ENCODE results near the gene PPP1R3G. TPM values are rescaled to one million over a fixed set of nuclear protein-coding genes. Genes with fewer than 3 reads are reported as not detected.

Gene PPP1R3G
- total and polyA plus RNA-seq, 11 donors = 5.4 to 12.3 (median 8.0) TPM

DNA sequence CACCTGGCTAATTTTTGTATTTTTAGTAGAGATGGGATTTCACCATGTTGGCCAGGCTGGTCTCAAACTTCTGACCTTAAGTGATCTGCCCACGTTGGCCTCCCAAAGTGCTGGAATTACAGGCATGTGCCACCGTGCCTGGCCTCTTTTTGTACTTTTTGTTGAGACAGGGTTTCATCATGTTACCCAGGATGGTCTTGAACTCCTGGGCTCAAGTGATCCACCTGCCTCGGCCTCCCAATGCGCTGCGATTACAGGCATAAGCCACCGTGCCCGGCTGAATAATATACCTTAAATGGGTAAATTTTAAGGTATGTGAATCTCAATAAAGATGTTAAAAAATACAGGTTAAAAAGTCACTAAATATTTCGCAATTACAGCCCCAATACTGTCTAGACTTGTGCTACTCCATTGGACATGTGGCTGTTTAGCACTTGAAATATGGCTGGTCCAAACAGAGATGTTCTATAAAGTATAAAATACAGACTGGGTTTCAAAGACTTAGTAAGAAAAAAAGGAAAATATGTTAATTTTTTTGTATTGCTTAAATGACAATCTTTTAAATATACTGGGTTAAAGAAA, 42.1 kb downstream of the PPP1R3G start:
- 83 to 92% (median 89%) methylated on average over 8 of the region's 8 CpGs for WGBS, 4 donors
- ATAC-seq (no peak), DNase-seq (no peak)
- Histone ChIP-seq H3K27ac (no peak overlapping the region), H3K36me3 (no peaks in the 10 kb centered on the region), H3K4me3 (no peak overlapping the region), H3K4me1 (peaks cover 0 to 15% (median 4%) of the 10 kb centered on the region in 12 donors), H3K27me3 (no peaks in the 10 kb centered on the region), H3K9me3 (no peaks in the 10 kb centered on the region)
- intact Hi-C loops (cut with DNase I) = loop anchor here in 1 of 10 donors (5.0 kb wide), 1 partner anchor 65 kb away; no protein-coding TSS in a partner anchor
- no peak for TF ChIP-seq POLR2A (IDR thresholded peaks at IDR 0.05)
- TF ChIP-seq, protein P1, sequence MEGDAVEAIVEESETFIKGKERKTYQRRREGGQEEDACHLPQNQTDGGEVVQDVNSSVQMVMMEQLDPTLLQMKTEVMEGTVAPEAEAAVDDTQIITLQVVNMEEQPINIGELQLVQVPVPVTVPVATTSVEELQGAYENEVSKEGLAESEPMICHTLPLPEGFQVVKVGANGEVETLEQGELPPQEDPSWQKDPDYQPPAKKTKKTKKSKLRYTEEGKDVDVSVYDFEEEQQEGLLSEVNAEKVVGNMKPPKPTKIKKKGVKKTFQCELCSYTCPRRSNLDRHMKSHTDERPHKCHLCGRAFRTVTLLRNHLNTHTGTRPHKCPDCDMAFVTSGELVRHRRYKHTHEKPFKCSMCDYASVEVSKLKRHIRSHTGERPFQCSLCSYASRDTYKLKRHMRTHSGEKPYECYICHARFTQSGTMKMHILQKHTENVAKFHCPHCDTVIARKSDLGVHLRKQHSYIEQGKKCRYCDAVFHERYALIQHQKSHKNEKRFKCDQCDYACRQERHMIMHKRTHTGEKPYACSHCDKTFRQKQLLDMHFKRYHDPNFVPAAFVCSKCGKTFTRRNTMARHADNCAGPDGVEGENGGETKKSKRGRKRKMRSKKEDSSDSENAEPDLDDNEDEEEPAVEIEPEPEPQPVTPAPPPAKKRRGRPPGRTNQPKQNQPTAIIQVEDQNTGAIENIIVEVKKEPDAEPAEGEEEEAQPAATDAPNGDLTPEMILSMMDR (IDR thresholded peaks at IDR 0.05) = no peak

DNA sequence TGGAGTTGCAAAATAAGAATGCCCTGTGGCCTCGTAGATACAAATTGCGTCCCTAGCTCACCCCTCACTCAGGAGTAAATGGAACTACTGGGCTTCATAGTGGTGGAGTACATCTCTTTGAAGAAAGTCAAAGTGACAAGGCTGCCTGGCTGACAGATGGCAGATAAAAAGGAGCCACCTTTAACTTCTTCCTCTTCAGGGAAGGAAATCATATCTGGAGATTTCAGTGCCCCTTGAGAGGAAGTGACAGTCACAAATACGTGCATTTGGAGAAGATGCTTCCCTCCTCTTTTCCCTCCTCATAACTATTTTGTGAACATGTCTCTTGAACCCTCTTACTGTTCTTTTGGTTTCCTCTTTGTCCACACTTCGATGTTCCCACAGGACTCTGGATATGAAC, 43.2 kb downstream of the PPP1R3G start:
- Histone ChIP-seq H3K9me3 (no peaks in the 10 kb centered on the region), H3K4me1 (peaks cover 0 to 18% (median 11%) of the 10 kb centered on the region in 12 donors), H3K27ac (no peak overlapping the region), H3K27me3 (no peaks in the 10 kb centered on the region), H3K4me3 (no peak overlapping the region), H3K36me3 (no peaks in the 10 kb centered on the region)
- WGBS, 4 donors = 75 to 84% (median 79%) methylated on average over 4 of the region's 4 CpGs
- intact Hi-C loops (cut with DNase I) = loop anchor here in 1 of 10 donors (5.0 kb wide), 1 partner anchor 66 kb away; no protein-coding TSS in a partner anchor
- TF ChIP-seq, protein P1 (IDR thresholded peaks at IDR 0.05) = no peak
- no peak for TF ChIP-seq POLR2A (IDR thresholded peaks at IDR 0.05)
- ATAC-seq (no peak), DNase-seq (no peak)

DNA sequence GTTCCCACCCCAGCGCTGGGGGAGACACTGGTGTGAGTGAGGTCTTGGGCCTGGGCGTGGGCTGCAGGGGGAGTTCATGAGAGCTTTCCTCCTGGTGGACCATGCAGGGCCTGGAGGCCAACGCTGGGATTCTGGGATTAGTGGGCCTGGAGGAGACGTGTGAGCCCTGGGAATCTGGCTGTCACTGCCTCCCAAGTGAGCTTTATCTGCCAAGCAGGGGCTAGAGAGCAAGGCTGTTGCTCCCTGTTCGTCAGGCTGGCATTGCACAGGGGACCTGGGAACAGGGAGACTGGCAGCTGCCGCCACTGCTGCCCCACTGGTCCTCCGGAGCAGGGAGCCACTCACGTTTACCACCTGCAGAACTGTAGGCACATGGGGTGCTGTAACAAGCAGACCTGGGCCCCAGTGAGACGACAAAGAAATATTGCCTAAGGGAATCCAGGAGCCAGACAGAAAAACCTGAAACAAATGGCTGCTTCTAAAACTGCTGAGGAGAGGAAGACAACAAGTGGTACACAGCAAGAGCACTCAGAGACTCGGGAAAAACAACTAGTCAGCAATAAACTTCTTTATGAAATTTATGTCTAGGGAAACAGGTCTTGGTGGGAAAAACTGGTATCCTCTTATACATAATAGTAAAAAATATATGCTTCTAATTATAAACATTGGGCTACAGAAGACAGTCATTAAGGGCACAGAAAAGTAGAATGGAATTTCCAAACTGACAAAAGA, 45.2 kb downstream of the PPP1R3G start:
- ATAC-seq (no peak), DNase-seq (no peak)
- peaks cover 0 to 18% (median 11%) of the 10 kb centered on the region in 12 donors for H3K4me1 ChIP-seq
- no peak overlapping the region for H3K27ac ChIP-seq
- whole genome bisulfite sequencing, 4 donors = 71 to 90% (median 80%) methylated on average over 10 of the region's 10 CpGs
- H3K27me3 ChIP-seq = no peaks in the 10 kb centered on the region
- H3K9me3 ChIP-seq = no peaks in the 10 kb centered on the region
- H3K4me3 ChIP-seq = no peak overlapping the region
- intact Hi-C loops (cut with DNase I) = no loop called here
- no peak for TF ChIP-seq POLR2A (IDR thresholded peaks at IDR 0.05)
- TF ChIP-seq, protein P1 (IDR thresholded peaks at IDR 0.05) = no peak
- no peaks in the 10 kb centered on the region for H3K36me3 ChIP-seq

DNA sequence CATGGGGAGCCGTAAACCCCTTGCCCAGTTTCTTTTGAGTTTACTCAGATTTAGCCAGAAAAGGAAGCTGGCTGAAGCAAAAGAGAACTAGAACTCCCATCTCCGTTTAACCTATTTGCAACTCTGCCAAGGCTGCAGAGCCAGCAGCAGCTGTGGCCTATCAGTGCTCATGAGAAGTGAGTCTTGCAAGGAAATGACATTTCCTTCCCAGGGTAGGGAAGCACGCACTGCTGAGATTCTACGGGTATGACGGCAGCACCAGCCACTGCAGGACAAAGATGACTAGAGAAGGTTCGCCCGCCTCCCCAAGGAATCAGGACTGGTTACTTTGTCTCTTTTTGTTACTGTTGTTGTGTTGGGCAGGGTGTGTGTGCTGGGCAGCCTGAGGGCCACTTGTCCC, 47.6 kb downstream of the PPP1R3G start:
- peak overlapping the region; percentile 51 to 81 (median 71) for H3K27ac ChIP-seq

More for the DNA sequence above, 47.6 kb downstream of the PPP1R3G start:
- TF ChIP-seq, protein P1 (IDR thresholded peaks at IDR 0.05) = peak in 1 of 12 donors; percentile 13
- peak in 1 of 2 donors; percentile 27 for TF ChIP-seq POLR2A (IDR thresholded peaks at IDR 0.05)
- Histone ChIP-seq H3K4me3 (peak overlapping the region in 10 of 12 donors; percentile 15 to 47 (median 36)), H3K27me3 (no peaks in the 10 kb centered on the region), H3K36me3 (no peaks in the 10 kb centered on the region), H3K4me1 (peaks cover 0 to 18% (median 11%) of the 10 kb centered on the region in 12 donors), H3K9me3 (no peaks in the 10 kb centered on the region)
- WGBS, 4 donors = 30 to 47% (median 42%) methylated on average over 7 of the region's 7 CpGs
- ATAC-seq (peak; percentile 88 to 98 (median 96)), DNase-seq (peak; percentile 73 to 87 (median 81))
- intact Hi-C loops (cut with DNase I) = no loop called here

Data from heart left ventricle (tissue), 16 donors.